Stimulated activated CD4-positive, alpha-beta T cell treated with anti-CD3 and anti-CD28 coated beads, TNF-alpha, amount 100 ng/mL, for 48 hours (primary cell): ENCODE measurements around the gene TP73.
"Not testable (repeated sequence)": the region's sequence is repeated elsewhere in the genome, so short reads cannot be mapped to it uniquely, and the experiment has no call there.

Source experiments
- DNase-seq, 3 donors: peaks; one replicate each; pipeline ENCODE4 v3.0.0-alpha.2; 2020; ENCODE audit warnings: low read depth in 3 of 3

The TP73 gene

GRCh38 chr1:3743421-3743820 lies 91.1 kb downstream of the TP73 start:
- DNase-seq, result no peak

DNA sequence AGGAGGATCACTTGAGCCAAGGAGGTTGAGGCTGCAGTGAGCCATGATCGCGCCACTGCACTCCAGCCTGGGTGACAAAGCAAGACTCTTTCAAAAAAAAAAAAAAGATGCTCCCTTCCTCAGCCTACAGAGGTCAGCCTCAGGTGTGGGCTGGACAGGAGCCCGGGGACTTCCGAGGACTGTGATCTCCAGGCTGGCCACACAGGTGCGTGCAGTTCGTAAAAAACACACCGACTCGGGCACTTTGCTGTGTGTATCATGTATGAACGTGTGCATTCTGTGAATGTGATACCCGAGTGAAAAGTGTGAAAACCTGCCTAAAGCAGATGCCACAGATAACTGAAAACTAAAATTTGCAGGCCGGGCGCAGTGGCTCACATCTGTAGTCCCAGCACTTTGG lies 91.5 kb downstream of the TP73 start:
- no peak for DNase-seq

DNA sequence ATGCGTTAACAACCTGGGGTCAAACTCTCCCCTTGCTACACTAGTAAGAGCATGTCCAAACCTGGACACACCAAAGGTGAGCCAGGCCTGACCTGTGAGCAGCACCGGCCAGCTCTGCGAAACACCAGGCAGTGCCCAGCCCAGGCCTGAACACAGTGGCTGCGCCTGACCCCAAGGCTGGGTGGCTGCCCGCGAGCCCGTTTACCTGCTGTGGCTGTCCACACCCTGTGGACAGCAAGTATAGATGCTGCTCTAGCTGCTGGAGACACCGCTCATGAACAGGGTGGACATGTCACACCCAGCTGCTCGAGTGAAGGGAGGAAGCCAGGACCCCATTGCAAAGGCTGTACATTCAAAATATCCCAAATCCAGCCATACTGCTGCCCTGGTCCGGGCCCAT lies 92.3 kb downstream of the TP73 start:
- DNase-seq, result no peak

DNA sequence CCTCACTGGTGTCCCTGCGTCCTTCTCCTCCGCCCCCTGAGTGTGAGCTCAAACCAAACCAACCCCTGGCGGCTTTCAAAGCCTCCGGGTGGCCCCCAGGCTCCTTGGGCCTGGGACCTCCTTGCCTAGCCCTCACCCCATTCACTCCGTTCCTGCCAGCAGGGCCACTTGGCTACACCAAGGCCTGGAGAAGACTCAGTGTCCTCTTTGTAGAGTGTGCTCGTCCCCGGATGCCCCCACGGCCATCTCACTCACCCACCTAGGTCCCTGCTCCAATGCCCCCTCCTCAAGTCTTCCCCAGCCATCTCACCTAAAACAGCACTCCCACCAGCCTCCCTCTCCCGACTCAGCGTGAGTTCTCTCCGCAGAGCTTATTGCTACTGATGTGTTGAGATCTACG lies 92.8 kb downstream of the TP73 start:
- no peak for DNase-seq

DNA sequence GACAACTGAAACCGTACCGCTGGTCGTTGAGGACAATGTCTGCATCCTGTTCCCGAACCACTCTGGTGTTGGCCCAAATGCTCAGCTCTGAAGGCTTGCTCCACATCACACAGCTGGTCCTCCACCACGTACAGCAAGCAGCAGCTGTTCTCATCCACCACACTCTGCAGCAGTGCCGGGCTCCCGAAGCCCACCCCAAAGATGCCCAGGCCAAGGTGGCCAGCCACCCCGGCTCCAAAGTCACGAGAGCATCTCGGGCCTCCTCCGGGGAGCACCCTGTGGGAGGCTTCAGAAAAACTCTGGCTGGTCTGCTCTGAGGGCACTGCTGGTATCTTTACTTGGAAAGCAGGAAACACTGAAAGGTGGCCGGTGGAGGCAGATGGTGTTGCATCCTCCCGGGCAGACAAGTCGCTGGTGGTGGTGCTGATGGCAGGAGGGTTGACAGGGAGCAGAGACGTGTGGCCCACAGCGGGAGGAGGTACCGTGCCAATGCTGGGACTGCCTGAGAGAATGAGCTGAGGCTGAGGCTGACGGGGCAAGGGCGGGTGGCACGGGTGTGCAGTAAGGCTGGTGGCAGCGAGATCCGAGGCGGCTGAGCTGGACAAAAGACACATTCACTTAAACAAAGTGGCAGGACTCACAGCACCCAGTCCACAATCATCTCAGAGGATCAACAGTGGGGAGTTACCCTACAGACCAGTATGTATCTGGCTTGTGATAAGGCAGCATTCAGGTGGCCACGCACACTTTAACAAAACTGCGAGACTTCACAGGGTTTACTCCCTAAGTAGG lies 93.5 kb downstream of the TP73 start:
- no peak for DNase-seq

DNA sequence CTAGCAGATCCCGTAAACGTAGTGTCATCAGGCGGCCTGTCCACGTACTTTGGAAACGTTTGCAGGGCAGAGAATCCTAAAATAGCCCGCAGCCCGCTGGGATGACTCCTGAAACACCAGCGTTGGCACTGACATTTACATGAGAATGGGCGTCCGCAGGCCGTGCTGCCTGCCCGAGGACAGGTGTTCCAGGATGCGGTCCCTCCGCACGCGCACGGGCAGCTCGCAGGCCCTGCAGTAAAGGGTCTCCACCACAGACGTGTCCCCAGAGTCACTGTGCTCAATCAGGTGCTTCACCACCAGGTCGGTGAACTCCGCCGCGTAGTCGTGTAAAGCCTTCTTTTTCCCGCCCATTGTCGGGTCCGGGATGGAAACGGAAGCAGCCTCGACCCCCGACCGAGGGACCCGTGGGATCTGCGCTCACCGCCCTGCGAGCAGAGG lies 94.1 kb downstream of the TP73 start:
- no peak for DNase-seq

DNA sequence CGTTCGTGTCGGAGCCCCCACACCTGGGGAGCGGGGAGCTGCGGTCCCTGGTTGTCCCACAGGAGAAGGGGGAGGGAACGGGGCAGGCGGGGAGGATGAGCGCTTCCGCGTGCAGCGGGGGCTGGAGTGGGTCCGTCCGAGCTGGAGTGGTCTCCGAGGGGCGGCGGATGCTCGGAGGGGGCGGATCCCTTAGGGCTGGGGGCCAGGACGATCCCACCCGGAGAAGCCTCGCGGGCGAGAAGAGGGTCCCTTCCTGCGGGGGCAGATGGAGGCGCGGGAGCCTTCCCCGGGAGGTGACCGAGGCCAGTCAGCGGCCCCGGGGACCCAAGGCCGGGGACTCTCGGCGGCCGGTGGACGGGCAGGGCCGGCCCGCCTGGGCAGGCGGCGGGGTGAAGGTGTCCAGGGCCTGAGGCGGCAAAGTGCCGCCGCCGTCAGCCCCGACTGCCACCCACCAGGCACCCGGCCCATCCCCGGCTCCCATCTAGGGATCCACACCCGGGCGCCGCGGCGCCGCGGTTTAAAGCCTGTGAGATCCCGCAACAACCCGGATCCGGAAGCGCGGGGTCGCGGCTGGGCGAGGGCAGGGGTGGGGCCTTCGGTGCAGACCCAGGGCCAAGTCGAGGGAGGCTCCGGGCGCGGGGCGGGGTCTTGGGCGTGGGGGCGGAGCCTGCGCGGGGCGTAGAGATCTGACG lies 94.7 kb downstream of the TP73 start:
- peak; percentile 73 to 87 (median 82) for DNase-seq

GRCh38 chr1:3747522-3747848 lies 95.2 kb downstream of the TP73 start:
- DNase-seq, result no peak

GRCh38 chr1:3747903-3748302 lies 95.6 kb downstream of the TP73 start:
- DNase-seq, result no peak

DNA sequence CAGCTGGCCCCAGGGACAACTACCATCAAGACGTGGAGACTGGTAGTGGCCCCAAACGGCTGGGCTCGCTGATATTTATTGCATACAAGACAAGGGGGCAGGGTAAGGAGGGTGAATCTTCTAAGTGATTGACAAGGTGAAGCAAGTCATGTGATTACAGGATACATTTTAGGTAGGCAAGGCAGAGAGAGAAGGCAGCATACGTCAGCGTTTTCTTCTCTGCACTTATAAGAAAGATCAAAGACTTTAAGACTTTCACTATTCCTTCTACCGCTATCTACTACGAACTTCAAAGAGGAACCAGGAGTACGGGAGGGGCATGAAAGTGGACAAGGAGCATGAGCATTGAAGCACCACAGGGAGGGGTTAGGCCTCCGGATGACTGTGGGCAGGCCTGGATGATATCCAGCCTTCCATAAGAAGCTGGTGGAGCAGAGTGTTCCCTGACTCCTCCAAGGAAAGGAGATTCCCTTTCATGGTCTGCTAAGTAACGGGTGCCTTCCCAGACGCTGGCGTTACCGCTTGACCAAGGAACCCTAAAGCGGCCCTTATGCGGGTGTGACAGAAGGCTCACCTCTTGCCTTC lies 96.1 kb downstream of the TP73 start:
- not testable (repeated sequence) for DNase-seq

- no peak for DNase-seq
These were observed 97.2 kb downstream of the TP73 start for GRCh38 chr1:3749512-3749911.

DNA sequence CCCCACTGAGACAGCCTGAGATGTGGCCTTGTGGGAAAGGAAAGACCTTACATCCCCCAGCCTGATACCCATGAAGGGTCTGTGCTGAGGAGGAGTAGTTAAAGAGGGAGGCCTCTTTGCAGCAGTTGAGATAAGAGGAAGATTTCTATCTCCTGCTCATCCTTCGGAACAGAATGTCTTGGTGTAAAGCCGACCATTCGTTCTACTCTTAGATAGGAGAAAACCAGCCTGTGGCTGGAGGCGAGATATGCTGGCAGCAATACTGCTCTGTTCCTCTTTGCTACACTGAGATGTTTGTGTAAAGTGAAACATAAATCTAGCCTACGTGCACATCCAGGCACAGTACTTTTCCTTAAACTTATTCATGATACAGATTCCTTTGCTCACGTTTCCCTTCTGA lies 98.4 kb downstream of the TP73 start:
- DNase-seq, result no peak

GRCh38 chr1:3752400-3752945 lies 100.2 kb downstream of the TP73 start, which contains the start of gene CCDC27:
CCDC27 (plus strand) TSS chr1:3752450; CDS start chr1:3752482, 32 bp downstream.
- no peak for DNase-seq

GRCh38 chr1:3753656-3754454 lies 101.5 kb downstream of the TP73 start:
- DNase-seq, result no peak

- no peak for DNase-seq
These were observed 104.1 kb downstream of the TP73 start for GRCh38 chr1:3756394-3756793.

DNA sequence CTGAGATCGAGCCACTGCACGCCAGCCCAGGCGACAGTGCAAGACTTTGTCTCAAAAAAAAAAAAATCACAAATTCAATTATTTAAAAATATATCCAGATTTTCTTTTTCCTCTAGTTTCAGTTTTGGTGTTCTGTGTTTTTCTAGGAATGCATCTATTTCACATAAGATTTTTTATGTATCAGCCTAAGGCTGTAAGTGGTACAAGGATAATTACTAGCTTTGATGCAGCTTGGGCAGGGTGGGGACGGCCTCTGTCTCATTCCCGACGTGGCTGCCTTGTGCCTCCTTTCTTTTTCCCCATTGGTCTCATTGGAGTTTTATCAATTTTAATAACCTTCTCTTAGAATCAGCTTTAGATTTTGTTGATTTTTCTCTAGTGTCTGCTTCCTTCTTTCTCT lies 106.8 kb downstream of the TP73 start:
- DNase-seq, result no peak

- DNase-seq, result no peak
These were observed 107.5 kb downstream of the TP73 start for GRCh38 chr1:3759796-3760195.

DNA sequence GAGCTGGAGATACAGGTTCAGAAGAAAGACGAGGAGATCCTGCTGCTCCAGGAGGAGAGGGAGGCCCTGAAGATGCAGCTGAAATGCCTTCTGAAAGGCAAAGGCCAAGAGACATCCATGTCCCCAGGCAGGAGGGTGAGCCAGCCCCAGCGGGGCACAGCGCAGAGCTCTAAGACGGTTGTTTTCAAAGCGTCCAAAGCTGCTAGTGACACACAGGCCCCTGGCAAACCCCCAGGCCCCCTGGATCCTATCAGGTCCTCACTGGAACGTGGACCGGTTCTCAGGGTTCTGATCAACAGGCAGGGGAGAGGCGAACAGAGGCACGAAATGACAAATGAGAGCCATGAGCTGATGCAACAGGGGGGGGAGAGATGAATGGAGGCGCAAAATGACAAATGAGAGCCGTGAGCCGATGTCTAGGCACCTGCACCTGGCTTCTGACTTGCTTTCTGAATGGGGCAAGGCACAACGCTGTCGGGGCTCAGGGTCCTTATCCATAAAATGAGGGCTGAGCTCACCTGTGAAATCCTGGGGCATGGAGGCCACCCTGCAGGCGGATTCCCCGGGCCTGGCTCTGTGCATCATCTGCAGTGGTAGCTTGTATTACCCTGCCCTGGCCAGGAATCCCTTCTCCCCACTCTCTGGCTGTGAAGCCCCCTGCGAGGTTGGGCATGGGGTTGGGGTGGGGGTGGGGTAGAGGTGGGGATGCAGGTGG lies 109.1 kb downstream of the TP73 start:
- no peak for DNase-seq

DNA sequence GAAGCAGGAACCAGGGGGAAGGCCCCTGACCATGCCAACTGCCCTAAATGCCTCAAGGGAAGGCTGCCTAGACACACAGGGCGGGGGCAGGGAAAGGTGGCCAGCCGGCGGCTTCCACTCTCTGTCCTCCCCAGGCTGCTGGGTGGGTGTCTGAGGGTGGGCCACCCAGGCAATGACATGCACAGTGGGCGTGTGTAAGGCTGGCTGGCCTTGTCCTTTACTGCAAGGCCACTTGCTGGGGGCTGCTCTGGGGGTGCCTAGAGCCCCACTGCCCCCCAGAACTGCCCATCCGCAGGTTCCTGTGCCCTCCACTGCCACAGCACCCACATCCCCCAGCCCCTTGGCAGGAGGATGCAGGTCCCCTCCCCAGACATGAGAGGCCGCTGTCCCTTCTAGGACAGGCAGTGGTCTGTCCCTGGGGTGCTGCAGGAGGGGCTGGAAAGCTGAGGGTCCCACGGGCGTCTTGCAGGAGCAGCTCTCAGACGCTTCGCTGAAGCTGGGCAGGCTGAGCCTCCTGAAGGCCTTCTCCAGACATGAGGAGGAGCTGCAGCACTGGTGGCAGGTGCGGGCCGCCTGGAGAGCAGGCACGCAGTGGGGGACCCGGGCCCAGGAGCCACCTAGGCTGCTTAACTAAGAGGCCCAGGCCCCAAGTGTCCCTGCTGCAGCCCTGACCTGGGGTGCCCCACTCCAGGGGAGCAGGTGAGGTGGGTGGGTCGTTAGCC lies 110.0 kb downstream of the TP73 start:
- no peak for DNase-seq

DNA sequence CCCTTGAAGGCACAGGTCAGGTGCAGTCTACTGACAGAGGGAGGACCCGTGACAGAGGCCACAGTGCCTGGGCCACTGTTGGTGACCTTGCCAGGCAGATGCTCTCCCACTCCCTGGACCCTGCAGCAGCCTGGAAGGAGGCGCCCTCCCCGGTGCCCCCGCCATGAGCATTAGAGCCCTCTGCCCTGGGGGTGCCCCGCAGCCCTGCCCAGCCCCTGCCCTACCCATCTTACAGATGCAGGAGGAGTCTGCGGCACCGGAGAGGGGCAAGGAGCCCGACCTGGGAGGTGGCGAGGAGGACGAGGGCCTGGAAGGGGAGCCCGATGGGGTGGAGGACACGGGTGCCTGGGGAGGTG lies 110.5 kb downstream of the TP73 start:
- no peak for DNase-seq
